Spleen (tissue), 11 donors: ENCODE measurements around the gene CATSPERD. TPM values are rescaled to one million over a fixed set of nuclear protein-coding genes. Genes with fewer than 3 reads are reported as not detected.

Experiments used
- DNase-seq: peaks from one replicate; pipeline ENCODE4 v3.0.0-alpha.2; 2020
- H3K27ac ChIP-seq, 8 donors: fragments of 200-600 bp; sonication (generic) in 7 of 8; 1 replicate in 4 of 8; 2 replicates in 4 of 8; pipeline versions ENCODE4 v1.5.0 to v1.8.0; 2016 to 2021; ENCODE audit warnings: inconsistent platforms in 4 of 8, mild to moderate bottlenecking in 4 of 8, moderate library complexity in 1 of 8
- H3K27me3 ChIP-seq, 7 donors: fragments of 200-600 bp; sonication (generic) in 6 of 7; replicated peaks in 1 of 7; 1 replicate in 4 of 7; 2 replicates in 3 of 7; pipeline versions ENCODE4 v1.5.0 to v1.8.0; 2016 to 2021; ENCODE audit warnings: inconsistent platforms in 3 of 7, mild to moderate bottlenecking in 1 of 7
- H3K36me3 ChIP-seq, 6 donors: fragments of 200-600 bp; sonication (generic) in 5 of 6; 1 replicate in 4 of 6; 2 replicates in 2 of 6; pipeline versions ENCODE4 v1.5.0 to v1.8.0; 2016 to 2021; ENCODE audit warnings: inconsistent platforms in 2 of 6
- H3K4me1 ChIP-seq, 6 donors: fragments of 200-600 bp; sonication (generic) in 5 of 6; 1 replicate in 3 of 6; 2 replicates in 3 of 6; pipeline versions ENCODE4 v1.5.0 to v1.8.0; 2016 to 2021; ENCODE audit warnings: inconsistent platforms in 3 of 6
- H3K4me3 ChIP-seq, 8 donors: fragments of 200-600 bp; sonication (generic) in 7 of 8; 1 replicate in 4 of 8; 2 replicates in 4 of 8; pipeline versions ENCODE4 v1.5.0 to v1.8.0; 2016 to 2021; ENCODE audit warnings: inconsistent platforms in 4 of 8, mild to moderate bottlenecking in 4 of 8, moderate library complexity in 2 of 8
- H3K9me3 ChIP-seq, 8 donors: fragments of 200-600 bp; sonication (generic) in 7 of 8; 1 replicate in 4 of 8; 2 replicates in 4 of 8; pipeline versions ENCODE4 v1.5.0 to v1.8.0; 2016 to 2021; ENCODE audit warnings: inconsistent platforms in 4 of 8
- POLR2A ChIP-seq, 3 donors: fragments of 450-650 bp; IDR thresholded peaks; one replicate each; pipeline ENCODE4 v1.5.1; 2017; ENCODE audit warnings: antibody characterized with exemption in 3 of 3, mild to moderate bottlenecking in 1 of 3
- POLR2AphosphoS5 ChIP-seq, 3 donors: sonication (generic); formaldehyde crosslinking; IDR thresholded peaks; one replicate each; pipeline ENCODE4 v1.5.1; 2017; ENCODE audit warnings: antibody characterized with exemption in 3 of 3
- WGBS, 5 donors: extraction: QIAGEN DNeasy Blood & Tissue Kit in 3 of 5; methylation state at CpG; one replicate each; pipeline versions ENCODE4 v1.1.5 to v1.1.7; 2013 to 2018; 5-methylcytosine and 5-hydroxymethylcytosine counted together
- intact Hi-C: fragments of 100-400 bp; cut with DNase I; formaldehyde crosslinking; loops from one replicate; pipeline ENCODE4 v1.15.0; 2023; ENCODE audit warnings: low total_unique reads
- polyA plus RNA-seq, 3 donors: library from polyadenylated mRNA; stranded (reverse); fragments of 200-250 nt; gene quantifications; one replicate each; pipeline ENCODE4 v1.2.1, GENCODE V29; 2013
- total RNA-seq, 7 donors: library from RNA; depleted of rRNA in 3 of 7; stranded (reverse); fragments of >200 nt in 3 of 7; fragmentation: NEBNext Ultra II Directional in 4 of 7; extraction: Animal tissue kit (Norgen Biotek cat#: 25700) in 4 of 7; gene quantifications; one replicate each; pipeline versions ENCODE4 v1.1.0 to v1.2.1, GENCODE V29; 2016 to 2021
- TF ChIP-seq, protein P1 (sequence below), 11 experiments: fragments of 200-600 bp in 7 of 11; fragments of 450-650 bp in 4 of 11; sonication (generic) in 4 of 11; IDR thresholded peaks in 8 of 11; conservative IDR thresholded peaks in 3 of 11; 1 replicate in 7 of 11; 2 replicates in 4 of 11; pipeline versions ENCODE4 v1.4.0 to v1.8.0; 2016 to 2021; ENCODE audit warnings: antibody characterized with exemption in 11 of 11, inconsistent platforms in 4 of 11, mild to moderate bottlenecking in 1 of 11
- donor health status: healthy with polysubstance abuse.
- donor health status: DM: no; HTN: no; CAD: no; lungs with moderate emphysema.
- donor health status: DM: no; HTN: no; CAD: no.
- donor health status: Bipolar disorder and iron deficiency.
- donor health status: healthy.
- donor health status: DM: no; HTN: no; CAD: no.
- donor health status: DM: yes; HTN: yes; CAD: no.

CATSPERD gene
- total and polyA plus RNA-seq, 10 donors, result not detected

DNA sequence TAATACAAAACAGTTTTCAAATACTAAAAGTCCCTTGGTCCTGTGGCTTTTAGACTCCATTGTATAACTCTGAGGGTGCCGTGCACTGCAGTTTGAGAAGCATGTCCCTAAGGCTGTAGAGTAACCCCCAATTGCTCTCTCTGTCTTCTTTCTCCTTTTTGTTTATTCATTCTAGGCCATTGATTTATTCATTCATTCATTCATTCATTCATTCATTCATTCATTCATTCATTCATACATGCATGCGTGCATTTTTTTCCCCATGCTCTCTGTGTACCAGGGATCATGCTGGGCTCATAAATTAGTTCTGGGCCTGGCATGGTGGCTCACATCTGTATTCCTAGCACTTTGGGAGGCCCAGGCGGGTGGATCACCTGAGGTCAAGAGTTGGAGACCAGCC lies 44.8 kb downstream of the CATSPERD start:
- intact Hi-C loops, result no loop called here
- Histone ChIP-seq H3K36me3 (no peaks in the 10 kb centered on the region), H3K27ac (no peak overlapping the region), H3K4me1 (no peaks in the 10 kb centered on the region), H3K27me3 (no peaks in the 10 kb centered on the region), H3K9me3 (no peaks in the 10 kb centered on the region), H3K4me3 (no peak overlapping the region)
- WGBS, 5 donors, result 90 to 98% (median 91%) methylated on average over 3 of the region's 3 CpGs
- no peak for DNase-seq
- TF ChIP-seq, protein P1, sequence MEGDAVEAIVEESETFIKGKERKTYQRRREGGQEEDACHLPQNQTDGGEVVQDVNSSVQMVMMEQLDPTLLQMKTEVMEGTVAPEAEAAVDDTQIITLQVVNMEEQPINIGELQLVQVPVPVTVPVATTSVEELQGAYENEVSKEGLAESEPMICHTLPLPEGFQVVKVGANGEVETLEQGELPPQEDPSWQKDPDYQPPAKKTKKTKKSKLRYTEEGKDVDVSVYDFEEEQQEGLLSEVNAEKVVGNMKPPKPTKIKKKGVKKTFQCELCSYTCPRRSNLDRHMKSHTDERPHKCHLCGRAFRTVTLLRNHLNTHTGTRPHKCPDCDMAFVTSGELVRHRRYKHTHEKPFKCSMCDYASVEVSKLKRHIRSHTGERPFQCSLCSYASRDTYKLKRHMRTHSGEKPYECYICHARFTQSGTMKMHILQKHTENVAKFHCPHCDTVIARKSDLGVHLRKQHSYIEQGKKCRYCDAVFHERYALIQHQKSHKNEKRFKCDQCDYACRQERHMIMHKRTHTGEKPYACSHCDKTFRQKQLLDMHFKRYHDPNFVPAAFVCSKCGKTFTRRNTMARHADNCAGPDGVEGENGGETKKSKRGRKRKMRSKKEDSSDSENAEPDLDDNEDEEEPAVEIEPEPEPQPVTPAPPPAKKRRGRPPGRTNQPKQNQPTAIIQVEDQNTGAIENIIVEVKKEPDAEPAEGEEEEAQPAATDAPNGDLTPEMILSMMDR (IDR thresholded peaks at IDR 0.05 in 8 of 11, conservative IDR thresholded peaks at IDR 0.05 in 3 of 11), result no peak
- no peak for TF ChIP-seq POLR2AphosphoS5 (IDR thresholded peaks at IDR 0.05)
- no peak for TF ChIP-seq POLR2A (IDR thresholded peaks at IDR 0.05)

DNA sequence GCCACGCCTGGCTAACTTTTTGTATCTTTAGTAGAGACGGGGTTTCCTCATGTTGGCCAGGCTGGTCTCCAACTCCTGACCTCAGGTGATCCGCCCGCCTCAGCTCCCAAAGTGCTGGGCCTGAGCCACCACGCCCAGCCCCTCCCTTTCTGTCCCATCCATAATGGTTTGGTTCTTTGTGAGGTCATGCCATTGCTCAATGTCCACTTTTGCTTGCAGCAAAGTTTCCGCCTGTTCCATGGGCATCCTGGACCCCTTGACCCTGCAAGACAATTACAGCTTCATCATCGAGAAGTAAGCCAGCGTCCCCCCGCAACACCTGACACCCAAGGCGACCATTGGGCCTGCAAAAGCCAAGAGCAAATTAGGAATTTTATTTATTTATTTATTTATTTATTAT lies 47.5 kb downstream of the CATSPERD start:
- H3K4me1 ChIP-seq, result no peaks in the 10 kb centered on the region
- peaks cover 0 to 7% (median 0%) of the 10 kb centered on the region in 7 donors for H3K27me3 ChIP-seq
- H3K4me3 ChIP-seq, result no peak overlapping the region
- no peak overlapping the region for H3K27ac ChIP-seq
- intact Hi-C loops, result no loop called here
- WGBS, 5 donors, result 88 to 94% (median 92%) methylated on average over 10 of the region's 10 CpGs
- no peak for DNase-seq
- H3K9me3 ChIP-seq, result no peaks in the 10 kb centered on the region
- H3K36me3 ChIP-seq, result no peaks in the 10 kb centered on the region
- TF ChIP-seq, protein P1 (IDR thresholded peaks at IDR 0.05 in 8 of 11, conservative IDR thresholded peaks at IDR 0.05 in 3 of 11), result no peak
- TF ChIP-seq POLR2AphosphoS5 (IDR thresholded peaks at IDR 0.05) (no peak), POLR2A (IDR thresholded peaks at IDR 0.05) (no peak)

DNA sequence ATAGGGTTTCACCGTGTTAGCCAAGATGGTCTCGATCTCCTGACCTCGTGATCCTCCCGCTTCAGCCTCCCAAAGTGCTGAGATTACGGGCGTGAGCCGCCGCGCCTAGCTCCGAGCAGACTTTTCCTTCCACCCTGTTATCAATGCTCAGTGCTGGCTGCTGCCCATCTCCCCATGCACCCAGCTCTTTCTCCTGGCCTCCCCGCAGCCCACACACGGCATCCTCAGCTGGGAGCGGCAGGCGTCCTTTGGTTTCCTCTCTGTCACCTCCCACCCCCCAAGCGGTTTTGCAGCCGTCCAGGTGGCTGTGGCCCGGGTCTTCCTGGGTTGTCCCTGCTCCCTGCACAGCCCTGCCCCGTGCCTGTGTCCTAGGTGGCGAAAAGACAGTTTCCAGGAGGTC lies 52.0 kb downstream of the CATSPERD start:
- TF ChIP-seq POLR2AphosphoS5 (IDR thresholded peaks at IDR 0.05) (no peak), POLR2A (IDR thresholded peaks at IDR 0.05) (no peak)
- TF ChIP-seq, protein P1 (IDR thresholded peaks at IDR 0.05 in 8 of 11, conservative IDR thresholded peaks at IDR 0.05 in 3 of 11), result no peak
- WGBS, 5 donors, result 78 to 83% (median 82%) methylated on average over 19 of the region's 19 CpGs
- Histone ChIP-seq H3K4me3 (no peak overlapping the region), H3K27me3 (peaks cover 0 to 18% (median 0%) of the 10 kb centered on the region in 7 donors), H3K4me1 (no peaks in the 10 kb centered on the region), H3K36me3 (no peaks in the 10 kb centered on the region), H3K9me3 (no peaks in the 10 kb centered on the region), H3K27ac (no peak overlapping the region)
- intact Hi-C loops, result no loop called here
- DNase-seq, result no peak

DNA sequence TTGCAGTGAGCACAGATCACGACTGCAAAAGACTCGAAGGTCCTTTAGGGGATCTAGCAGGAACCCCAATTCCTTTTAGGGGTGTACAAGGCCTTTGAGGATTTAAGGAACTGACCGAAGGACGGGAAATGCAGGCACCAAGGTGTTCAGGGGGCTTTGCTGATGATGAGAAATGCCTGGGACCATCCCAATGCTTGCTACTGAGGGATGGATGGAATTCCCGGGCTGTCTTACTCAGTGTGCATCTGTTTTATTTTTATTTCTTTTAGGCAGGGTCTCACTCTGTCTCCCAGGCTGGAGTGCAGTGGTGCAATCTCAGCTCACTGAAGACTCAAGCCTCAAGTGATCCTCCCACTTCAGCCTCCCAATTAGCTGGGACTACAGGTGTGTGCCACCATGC lies 52.8 kb downstream of the CATSPERD start:
- Histone ChIP-seq H3K4me3 (no peak overlapping the region), H3K4me1 (no peaks in the 10 kb centered on the region), H3K27me3 (peaks cover 0 to 18% (median 0%) of the 10 kb centered on the region in 7 donors), H3K9me3 (no peaks in the 10 kb centered on the region), H3K27ac (no peak overlapping the region), H3K36me3 (no peaks in the 10 kb centered on the region)
- intact Hi-C loops, result no loop called here
- 85 to 96% (median 88%) methylated on average over 5 of the region's 5 CpGs for WGBS, 5 donors
- no peak for DNase-seq
- TF ChIP-seq POLR2A (IDR thresholded peaks at IDR 0.05), result no peak
- TF ChIP-seq POLR2AphosphoS5 (IDR thresholded peaks at IDR 0.05), result no peak
- TF ChIP-seq, protein P1 (IDR thresholded peaks at IDR 0.05 in 8 of 11, conservative IDR thresholded peaks at IDR 0.05 in 3 of 11), result no peak
